HCT116 (cell line): Measurements from ENCODE around the gene AP2S1. TPM values are rescaled to one million over a fixed set of nuclear protein-coding genes. Genes with fewer than 3 reads are reported as not detected.

Source experiments
- ATAC-seq: fragments of 200-7000 bp; cut with Tn5 transposase; 2 replicates; pipeline ENCODE4 v1.9.1; 2020; ENCODE audit warnings: mild to moderate bottlenecking, moderate library complexity
- BruUV-seq: library from RNA; stranded (reverse); fragments of 400-500 nt; replicated peaks from 2 replicates; lab custom pipeline; 2021; lab: Mats Ljungman, UMichigan
- CTCF ChIA-PET: fragments of 300-600 bp; sonication (Branson Sonifier 250); formaldehyde crosslinking; loops from one replicate; lab custom pipeline; 2021; ENCODE audit warnings: antibody characterized with exemption; lab: Charles Lee
- POLR2A ChIA-PET: fragments of 300-600, 350-600 bp; sonication (Branson Sonifier 250); formaldehyde crosslinking; loops from one replicate; lab custom pipeline; 2021; ENCODE audit warnings: antibody characterized with exemption; lab: Charles Lee
- RAD21 ChIA-PET, 2 experiments: fragments of 300-600 bp; sonication (Branson Sonifier 250); formaldehyde crosslinking; loops; one replicate each; lab custom pipeline; 2023; ENCODE audit warnings: low total read pairs in 2 of 2; ENCODE audit not compliant: uncharacterized antibody in 2 of 2, unreplicated experiment in 2 of 2, low non-redundant PET in 1 of 2; lab: Charles Lee
- DNase-seq: peaks from one replicate; pipeline ENCODE4 v3.0.0-alpha.2; 2010; ENCODE audit warnings: low read depth, low spot score
- H2AFZ ChIP-seq: fragments of 200-600 bp; shearing (Covaris generic), sonication (generic); 2 replicates; pipeline ENCODE4 v1.6.1; 2017; ENCODE audit warnings: low read depth, mixed run types, mixed read lengths, antibody characterized with exemption, low read length; ENCODE audit not compliant: poor library complexity, severe bottlenecking
- H3K27ac ChIP-seq: 2 replicates; pipeline ENCODE4 v1.5.1; 2012; ENCODE audit warnings: low read depth, low read length
- H3K27me3 ChIP-seq: fragments of 200-600 bp; sonication (generic); 2 replicates; pipeline ENCODE4 v1.6.1; 2016; ENCODE audit warnings: mixed run types, low read length, mixed read lengths; ENCODE audit not compliant: insufficient read depth
- H3K36me3 ChIP-seq, 2 experiments: fragments of 200-500 bp in 1 of 2; fragments of 200-600 bp in 1 of 2; sonication (Bioruptor generic) in 1 of 2; sonication (generic) in 1 of 2; 2 replicates each; pipeline versions ENCODE4 v1.5.1 to v1.6.1; 2014 to 2016; ENCODE audit warnings: low read length in 2 of 2, inconsistent platforms in 1 of 2, mixed read lengths in 1 of 2, mixed run types in 1 of 2; ENCODE audit not compliant: insufficient read depth in 2 of 2, control insufficient read depth in 1 of 2
- H3K4me1 ChIP-seq, 2 experiments: fragments of 200-600 bp in 1 of 2; sonication (generic) in 1 of 2; 2 replicates each; pipeline versions ENCODE4 v1.5.1 to v1.6.1; 2012 to 2017; ENCODE audit warnings: low read length in 2 of 2, inconsistent platforms in 1 of 2, mild to moderate bottlenecking in 1 of 2, mixed read lengths in 1 of 2, mixed run types in 1 of 2, moderate library complexity in 1 of 2; ENCODE audit not compliant: insufficient read depth in 2 of 2, control insufficient read depth in 1 of 2
- H3K4me2 ChIP-seq: fragments of 200-600 bp; sonication (generic); 2 replicates; pipeline ENCODE4 v1.6.1; 2017; ENCODE audit warnings: mixed run types, low read length, mixed read lengths
- H3K4me3 ChIP-seq, 2 experiments: fragments of 200-600 bp in 1 of 2; sonication (generic) in 1 of 2; replicated peaks in 1 of 2; 2 replicates each; pipeline ENCODE4 v1.5.1; 2011 to 2016; ENCODE audit warnings: low read length in 2 of 2, control low read depth in 1 of 2, low read depth in 1 of 2, mild to moderate bottlenecking in 1 of 2, mixed read lengths in 1 of 2, mixed run types in 1 of 2
- H3K79me2 ChIP-seq: fragments of 200-600 bp; sonication (generic); 2 replicates; pipeline ENCODE4 v1.6.1; 2017; ENCODE audit warnings: mild to moderate bottlenecking, mixed run types, low read length, moderate library complexity, mixed read lengths; ENCODE audit not compliant: insufficient read depth
- H3K9ac ChIP-seq: fragments of 200-600 bp; sonication (generic); 2 replicates; pipeline ENCODE4 v1.6.1; 2016; ENCODE audit warnings: low read length, mixed read lengths
- H3K9me2 ChIP-seq: fragments of 200-600 bp; sonication (generic), shearing (Covaris generic); 2 replicates; pipeline ENCODE4 v1.6.1; 2017; ENCODE audit warnings: mixed run types, mild to moderate bottlenecking, moderate library complexity; ENCODE audit not compliant: insufficient read depth
- H3K9me3 ChIP-seq, 2 experiments: fragments of 200-500 bp in 1 of 2; fragments of 200-600 bp in 1 of 2; sonication (Bioruptor generic) in 1 of 2; sonication (generic) in 1 of 2; 2 replicates each; pipeline ENCODE4 v1.6.1; 2014 to 2017; ENCODE audit warnings: low read length in 2 of 2, mixed read lengths in 2 of 2, inconsistent platforms in 1 of 2, low read depth in 1 of 2, mild to moderate bottlenecking in 1 of 2, mixed run types in 1 of 2, moderate library complexity in 1 of 2; ENCODE audit not compliant: control insufficient read depth in 1 of 2, insufficient read depth in 1 of 2
- H4K20me1 ChIP-seq: fragments of 200-600 bp; sonication (generic), shearing (Covaris generic); 2 replicates; pipeline ENCODE4 v1.6.1; 2017; ENCODE audit warnings: mixed run types, mild to moderate bottlenecking, moderate library complexity; ENCODE audit not compliant: insufficient read depth
- EGR1 ChIP-seq: IDR thresholded peaks from 2 replicates; pipeline ENCODE4 v1.6.1; 2012; ENCODE audit warnings: low read depth
- ELF1 ChIP-seq: IDR thresholded peaks from 2 replicates; pipeline ENCODE4 v1.6.1; 2012; ENCODE audit warnings: low read depth, borderline replicate concordance
- EZH2 ChIP-seq: fragments of 200-600 bp; sonication (generic); IDR thresholded peaks from 2 replicates; pipeline ENCODE4 v1.6.1; 2017; ENCODE audit warnings: antibody characterized with exemption, mixed run types
- FOSL1 ChIP-seq: IDR thresholded peaks from 2 replicates; pipeline ENCODE4 v1.6.1; 2012; ENCODE audit warnings: low read depth
- JUND ChIP-seq: IDR thresholded peaks from 2 replicates; pipeline ENCODE4 v1.6.1; 2012
- POLR2A ChIP-seq: IDR thresholded peaks from 2 replicates; pipeline ENCODE4 v1.7.0; 2011; ENCODE audit warnings: borderline replicate concordance; ENCODE audit not compliant: insufficient read depth, insufficient read length; ENCODE audit errors: extremely low read depth
- POLR2AphosphoS5 ChIP-seq: IDR thresholded peaks from 2 replicates; pipeline ENCODE4 v1.6.1; 2011; ENCODE audit warnings: mild to moderate bottlenecking, low read depth, low read length, moderate library complexity
- RAD21 ChIP-seq: IDR thresholded peaks from 2 replicates; pipeline ENCODE4 v1.6.1; 2012; ENCODE audit warnings: low read depth, mild to moderate bottlenecking
- SIN3A ChIP-seq: IDR thresholded peaks from 2 replicates; pipeline ENCODE4 v1.6.1; 2012; ENCODE audit warnings: low read depth
- SP1 ChIP-seq: IDR thresholded peaks from 2 replicates; pipeline ENCODE4 v1.6.1; 2012; ENCODE audit warnings: low read depth
- TCF7L2 ChIP-seq: IDR thresholded peaks from 2 replicates; pipeline ENCODE4 v1.7.0; 2011; ENCODE audit warnings: borderline replicate concordance, inconsistent platforms; ENCODE audit not compliant: insufficient read depth, insufficient read length; ENCODE audit errors: extremely low read depth
- YY1 ChIP-seq: IDR thresholded peaks from 2 replicates; pipeline ENCODE4 v1.6.1; 2011; ENCODE audit warnings: low read length, low read depth, moderate library complexity, mild to moderate bottlenecking; ENCODE audit not compliant: insufficient replicate concordance; ENCODE audit errors: extremely low read depth
- ZFX ChIP-seq: fragments of 450-650 bp; IDR thresholded peaks from 2 replicates; pipeline ENCODE4 v1.6.1; 2017
- intact Hi-C: fragments of 100-400 bp; cut with micrococcal nuclease; formaldehyde crosslinking; loops from 2 replicates; pipeline ENCODE4 v1.10.0; 2022
- total RNA-seq: library from RNA; stranded (reverse); gene quantifications from one replicate; pipeline ENCODE4 v1.2.1, GENCODE V29; 2021; ENCODE audit not compliant: unreplicated experiment
- TF ChIP-seq, protein P1 (sequence below): IDR thresholded peaks from 2 replicates; pipeline ENCODE4 v1.6.1; 2011; ENCODE audit warnings: mild to moderate bottlenecking, low read length, moderate library complexity; ENCODE audit not compliant: insufficient replicate concordance; ENCODE audit errors: extremely low read depth
- TF ChIP-seq, protein P2 (sequence below): IDR thresholded peaks from 2 replicates; pipeline ENCODE4 v1.6.1; 2012
- TF ChIP-seq, protein P3 (sequence below), 3 experiments: fragments of 200-600 bp in 1 of 3; sonication (generic) in 1 of 3; IDR thresholded peaks in 2 of 3; conservative IDR thresholded peaks in 1 of 3; 2 replicates each; pipeline ENCODE4 v1.5.1; 2012 to 2017; ENCODE audit warnings: low read depth in 2 of 3, low read length in 2 of 3, antibody characterized with exemption in 1 of 3, borderline replicate concordance in 1 of 3, control low read depth in 1 of 3, mild to moderate bottlenecking in 1 of 3, mixed read lengths in 1 of 3, mixed run types in 1 of 3, moderate library complexity in 1 of 3; ENCODE audit not compliant: insufficient read depth in 1 of 3

AP2S1 gene
- total RNA-seq, 1 experiment from 2014 or later, result 296 TPM

DNA sequence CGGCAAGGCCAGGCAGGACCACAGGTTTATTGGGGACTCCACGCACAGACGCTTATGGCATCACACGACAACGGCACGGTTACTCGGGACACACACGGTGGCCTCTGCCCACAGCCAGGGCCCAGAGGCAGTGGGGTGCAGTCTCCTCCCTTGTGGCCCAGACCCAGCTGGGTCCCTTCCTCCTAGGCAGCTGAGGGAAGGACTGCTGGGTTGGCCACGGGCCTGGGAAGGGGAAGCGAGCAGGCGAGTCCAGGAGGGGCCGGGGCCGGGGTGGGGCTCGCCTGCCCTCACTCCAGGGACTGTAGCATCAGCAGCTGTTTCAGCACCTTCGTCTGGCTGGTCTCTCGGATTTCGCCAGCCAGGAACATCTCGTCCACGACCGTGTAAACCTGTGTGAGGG, 12.5 kb downstream of the AP2S1 start:
- no peak overlapping the region for H2AFZ ChIP-seq
- TF ChIP-seq EGR1, result no peak
- no peak for TF ChIP-seq YY1
- no peak for TF ChIP-seq JUND
- TF ChIP-seq SP1, result no peak
- no peak for TF ChIP-seq ELF1
- no peak for TF ChIP-seq ZFX
- TF ChIP-seq SIN3A, result no peak
- H3K9ac ChIP-seq, result no peak overlapping the region
- POLR2A ChIA-PET, result no interaction called here
- DNase-seq (no peak), ATAC-seq (no peak)
- intact Hi-C loops, result no loop called here
- peaks cover 16 to 26% of the 10 kb centered on the region in 2 experiments for H3K4me1 ChIP-seq
- H3K4me2 ChIP-seq, result no peak overlapping the region
- peaks cover 23% of the 10 kb centered on the region for H3K79me2 ChIP-seq
- no peaks in the 10 kb centered on the region for H4K20me1 ChIP-seq
- RAD21 ChIA-PET, result no interaction called here
- BruUV-seq, result TSS peak; percentile 51
- H3K4me3 ChIP-seq, result no peak overlapping the region
- no peaks in the 10 kb centered on the region for H3K27me3 ChIP-seq
- H3K27ac ChIP-seq, result no peak overlapping the region
- CTCF ChIA-PET, result no interaction called here
- H3K36me3 ChIP-seq, result peaks cover 23 to 25% of the 10 kb centered on the region in 2 experiments
- no peaks in the 10 kb centered on the region for H3K9me3 ChIP-seq
- H3K9me2 ChIP-seq, result no peaks in the 10 kb centered on the region

DNA sequence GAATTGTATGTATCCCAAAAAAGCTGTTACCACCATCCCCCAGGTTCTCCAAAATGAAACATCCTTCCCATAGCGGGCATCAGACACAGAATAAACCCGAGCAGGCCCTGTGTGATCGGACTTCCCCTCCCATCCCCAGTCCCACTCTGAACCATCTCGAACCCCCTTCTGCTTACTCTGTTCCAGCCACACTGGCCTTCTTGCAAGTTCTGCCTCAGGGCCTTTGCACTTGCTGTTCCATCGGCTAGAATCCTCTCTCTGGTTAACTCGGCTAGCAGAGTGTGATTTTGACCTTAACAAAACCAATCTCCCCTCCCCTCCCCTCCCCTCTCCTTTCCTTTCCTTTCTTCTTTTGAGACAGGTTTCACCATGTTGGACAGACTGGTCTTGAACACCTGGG, 15.7 kb downstream of the AP2S1 start:
- ChIA-PET CTCF (no interaction called here), POLR2A (no interaction called here), RAD21 (interaction anchor here in 1 of 2 experiments (0.7 kb wide), 1 partner anchor 50 kb away, joined by 3 read pairs; no protein-coding TSS in a partner anchor)
- no peak overlapping the region for H3K4me2 ChIP-seq
- peaks cover 8% of the 10 kb centered on the region for H3K79me2 ChIP-seq
- H3K9me2 ChIP-seq, result no peaks in the 10 kb centered on the region
- peaks cover 3 to 14% of the 10 kb centered on the region in 2 experiments; a peak in 3 of 4 replicates for H3K4me1 ChIP-seq
- H3K36me3 ChIP-seq, result peaks cover 12 to 18% of the 10 kb centered on the region in 2 experiments
- no peak overlapping the region for H3K4me3 ChIP-seq
- no peak overlapping the region for H3K9ac ChIP-seq
- no peak overlapping the region for H3K27ac ChIP-seq
- no peak for ATAC-seq
- intact Hi-C loops, result loop anchor here (5.0 kb wide), 1 partner anchor 48 kb away; the partner anchor contains the start of gene SLC1A5
- no peak for DNase-seq
- no peaks in the 10 kb centered on the region for H4K20me1 ChIP-seq
- no TSS peak for BruUV-seq
- no peaks in the 10 kb centered on the region for H3K9me3 ChIP-seq
- no peaks in the 10 kb centered on the region for H3K27me3 ChIP-seq
- H2AFZ ChIP-seq, result no peak overlapping the region
- TF ChIP-seq EZH2 (no peak), RAD21 (no peak), POLR2AphosphoS5 (no peak), SIN3A (no peak), TCF7L2 (no peak), FOSL1 (no peak), ELF1 (no peak), SP1 (no peak), JUND (no peak), POLR2A (no peak), EGR1 (no peak), YY1 (no peak)
- TF ChIP-seq, protein P1, sequence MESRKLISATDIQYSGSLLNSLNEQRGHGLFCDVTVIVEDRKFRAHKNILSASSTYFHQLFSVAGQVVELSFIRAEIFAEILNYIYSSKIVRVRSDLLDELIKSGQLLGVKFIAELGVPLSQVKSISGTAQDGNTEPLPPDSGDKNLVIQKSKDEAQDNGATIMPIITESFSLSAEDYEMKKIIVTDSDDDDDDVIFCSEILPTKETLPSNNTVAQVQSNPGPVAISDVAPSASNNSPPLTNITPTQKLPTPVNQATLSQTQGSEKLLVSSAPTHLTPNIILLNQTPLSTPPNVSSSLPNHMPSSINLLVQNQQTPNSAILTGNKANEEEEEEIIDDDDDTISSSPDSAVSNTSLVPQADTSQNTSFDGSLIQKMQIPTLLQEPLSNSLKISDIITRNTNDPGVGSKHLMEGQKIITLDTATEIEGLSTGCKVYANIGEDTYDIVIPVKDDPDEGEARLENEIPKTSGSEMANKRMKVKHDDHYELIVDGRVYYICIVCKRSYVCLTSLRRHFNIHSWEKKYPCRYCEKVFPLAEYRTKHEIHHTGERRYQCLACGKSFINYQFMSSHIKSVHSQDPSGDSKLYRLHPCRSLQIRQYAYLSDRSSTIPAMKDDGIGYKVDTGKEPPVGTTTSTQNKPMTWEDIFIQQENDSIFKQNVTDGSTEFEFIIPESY, result no peak
- TF ChIP-seq, protein P2, sequence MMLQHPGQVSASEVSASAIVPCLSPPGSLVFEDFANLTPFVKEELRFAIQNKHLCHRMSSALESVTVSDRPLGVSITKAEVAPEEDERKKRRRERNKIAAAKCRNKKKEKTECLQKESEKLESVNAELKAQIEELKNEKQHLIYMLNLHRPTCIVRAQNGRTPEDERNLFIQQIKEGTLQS, result no peak
- TF ChIP-seq, protein P3, sequence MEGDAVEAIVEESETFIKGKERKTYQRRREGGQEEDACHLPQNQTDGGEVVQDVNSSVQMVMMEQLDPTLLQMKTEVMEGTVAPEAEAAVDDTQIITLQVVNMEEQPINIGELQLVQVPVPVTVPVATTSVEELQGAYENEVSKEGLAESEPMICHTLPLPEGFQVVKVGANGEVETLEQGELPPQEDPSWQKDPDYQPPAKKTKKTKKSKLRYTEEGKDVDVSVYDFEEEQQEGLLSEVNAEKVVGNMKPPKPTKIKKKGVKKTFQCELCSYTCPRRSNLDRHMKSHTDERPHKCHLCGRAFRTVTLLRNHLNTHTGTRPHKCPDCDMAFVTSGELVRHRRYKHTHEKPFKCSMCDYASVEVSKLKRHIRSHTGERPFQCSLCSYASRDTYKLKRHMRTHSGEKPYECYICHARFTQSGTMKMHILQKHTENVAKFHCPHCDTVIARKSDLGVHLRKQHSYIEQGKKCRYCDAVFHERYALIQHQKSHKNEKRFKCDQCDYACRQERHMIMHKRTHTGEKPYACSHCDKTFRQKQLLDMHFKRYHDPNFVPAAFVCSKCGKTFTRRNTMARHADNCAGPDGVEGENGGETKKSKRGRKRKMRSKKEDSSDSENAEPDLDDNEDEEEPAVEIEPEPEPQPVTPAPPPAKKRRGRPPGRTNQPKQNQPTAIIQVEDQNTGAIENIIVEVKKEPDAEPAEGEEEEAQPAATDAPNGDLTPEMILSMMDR (IDR thresholded peaks at IDR 0.05 in 2 of 3, conservative IDR thresholded peaks at IDR 0.05 in 1 of 3; ENCODE audit: borderline replicate concordance in 1 of 3, insufficient read depth in 1 of 3, low read depth in 2 of 3, low read length in 2 of 3), result no peak
